LHCN-M2 (cell line): ENCODE results near the gene SESN3. TPM values are rescaled to one million over a fixed set of nuclear protein-coding genes. Genes with fewer than 3 reads are reported as not detected.
"Not testable (repeated sequence)": the region's sequence is repeated elsewhere in the genome, so short reads cannot be mapped to it uniquely, and the experiment has no call there.

Source experiments
- DNase-seq: peaks from one replicate; pipeline ENCODE4 v3.0.0-alpha.2; 2012; ENCODE audit warnings: low read depth
- total RNA-seq: library from RNA; depleted of rRNA; stranded (reverse); fragments of >200 nt; gene quantifications from 2 replicates; pipeline ENCODE4 v1.2.3, GENCODE V29; 2014

The SESN3 gene
- total RNA-seq, 1 experiment from 2014 or later, result 1.4 TPM

GRCh38 chr11:95252586-95252985 lies 21.6 kb upstream of the SESN3 start:
- DNase-seq, result no peak

- not testable (repeated sequence) for DNase-seq
Observed at GRCh38 chr11:95251896-95252295, 20.9 kb upstream of the SESN3 start.

DNA sequence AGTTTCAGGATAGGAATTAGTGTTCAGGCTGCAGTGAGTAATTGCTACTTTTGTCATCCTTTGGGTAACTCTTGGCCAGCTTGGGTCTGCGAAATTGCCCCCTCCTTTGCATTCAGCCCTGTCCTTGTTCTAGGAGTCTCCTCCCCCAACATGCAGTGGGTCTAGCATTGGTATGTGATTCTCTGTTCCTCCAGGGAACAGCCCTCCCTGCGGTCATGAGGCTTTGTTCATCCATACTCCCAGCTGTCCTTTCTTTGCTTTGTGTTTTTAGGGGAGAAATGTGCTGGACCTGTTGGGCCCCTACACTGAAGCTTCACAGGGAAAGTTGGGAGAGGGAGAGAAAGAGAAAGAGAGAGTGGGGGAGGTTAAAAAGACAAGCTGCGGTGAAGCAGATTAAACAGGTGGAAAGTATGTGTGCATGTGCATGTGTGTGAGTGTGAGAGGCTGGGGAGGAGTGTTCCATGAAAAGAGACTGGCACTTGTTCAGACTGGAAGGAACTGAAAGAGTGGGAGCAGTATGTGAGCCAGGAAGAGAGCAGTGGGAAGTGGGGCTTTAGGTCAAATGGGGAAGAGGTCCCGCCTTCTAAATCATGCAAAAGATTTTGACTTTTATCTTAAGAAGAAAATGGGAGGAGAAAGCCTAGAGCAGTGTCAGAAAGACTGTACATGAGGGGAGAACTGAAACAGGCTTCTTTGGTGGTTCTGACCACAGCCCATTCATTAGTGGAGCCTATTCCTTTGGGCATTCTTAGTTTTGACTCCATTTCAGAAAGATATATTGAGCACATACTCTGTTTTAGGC lies 17.9 kb upstream of the SESN3 start:
- DNase-seq, result no peak

- no peak for DNase-seq
Observed at GRCh38 chr11:95247883-95248282, 16.9 kb upstream of the SESN3 start.

DNA sequence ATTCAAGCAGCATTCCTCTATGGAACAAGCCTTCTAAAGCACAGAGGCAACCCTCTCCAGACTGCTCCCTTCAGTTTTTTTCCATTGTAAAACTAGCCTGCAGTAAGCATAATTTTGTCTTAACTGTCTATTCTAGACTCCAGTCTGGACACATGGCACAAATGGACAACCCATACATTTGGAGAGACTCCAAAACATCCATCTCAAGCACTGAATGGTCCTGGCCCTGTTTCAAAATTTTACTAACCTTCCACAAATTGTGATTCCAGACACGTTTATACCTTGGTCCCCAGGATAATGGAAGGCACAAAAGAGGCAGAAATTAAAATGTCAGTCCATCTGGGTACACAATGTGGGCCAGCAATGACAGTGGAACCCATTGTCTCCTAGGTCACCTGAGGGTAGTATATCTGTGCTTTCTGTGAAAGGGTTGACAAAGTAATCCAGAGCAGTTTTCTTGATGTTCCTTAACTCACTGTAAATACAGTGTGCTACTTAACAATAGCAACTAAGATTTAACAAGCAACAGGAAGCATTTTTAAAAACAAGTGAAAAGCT lies 16.2 kb upstream of the SESN3 start:
- DNase-seq, result no peak

GRCh38 chr11:95245581-95245980 lies 14.6 kb upstream of the SESN3 start:
- no peak for DNase-seq

DNA sequence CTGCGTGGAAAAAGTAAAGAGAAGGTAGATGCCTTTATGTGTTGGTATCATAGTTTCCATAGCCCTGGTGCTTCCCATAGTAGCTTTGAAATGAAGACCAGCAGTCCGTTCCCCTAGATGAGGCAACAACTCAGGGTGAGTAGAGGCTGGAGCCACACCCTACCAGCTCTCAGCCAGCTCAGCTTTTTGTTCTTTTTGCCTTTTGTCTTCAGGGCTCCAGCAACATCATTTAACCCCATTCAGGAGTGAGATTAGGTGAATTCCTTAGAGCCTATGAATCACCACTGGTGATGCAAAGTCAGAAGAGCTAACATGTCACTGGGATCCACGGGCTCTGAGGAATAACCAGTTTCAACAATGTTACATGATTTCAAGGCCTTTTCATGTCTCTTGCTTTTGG lies 14.0 kb upstream of the SESN3 start:
- no peak for DNase-seq

DNA sequence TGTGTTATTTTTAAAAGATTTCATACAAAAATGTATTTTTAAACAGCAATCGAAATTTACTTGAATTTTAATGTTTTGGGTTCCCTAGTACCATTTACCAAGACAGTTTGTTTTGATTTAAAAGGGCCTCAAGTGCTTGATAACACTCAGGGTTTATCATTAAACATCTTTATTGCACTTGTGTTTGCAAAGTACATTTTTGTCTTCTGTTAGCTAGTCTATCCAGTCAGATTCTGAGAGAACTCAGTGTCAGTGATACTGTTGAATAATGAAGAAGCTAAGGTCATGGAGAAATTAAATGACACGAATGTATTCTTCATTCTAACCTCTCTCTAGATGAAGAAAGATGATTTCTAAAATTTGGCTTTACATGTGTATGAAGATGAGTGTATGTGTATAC lies 12.7 kb upstream of the SESN3 start:
- no peak for DNase-seq

DNA sequence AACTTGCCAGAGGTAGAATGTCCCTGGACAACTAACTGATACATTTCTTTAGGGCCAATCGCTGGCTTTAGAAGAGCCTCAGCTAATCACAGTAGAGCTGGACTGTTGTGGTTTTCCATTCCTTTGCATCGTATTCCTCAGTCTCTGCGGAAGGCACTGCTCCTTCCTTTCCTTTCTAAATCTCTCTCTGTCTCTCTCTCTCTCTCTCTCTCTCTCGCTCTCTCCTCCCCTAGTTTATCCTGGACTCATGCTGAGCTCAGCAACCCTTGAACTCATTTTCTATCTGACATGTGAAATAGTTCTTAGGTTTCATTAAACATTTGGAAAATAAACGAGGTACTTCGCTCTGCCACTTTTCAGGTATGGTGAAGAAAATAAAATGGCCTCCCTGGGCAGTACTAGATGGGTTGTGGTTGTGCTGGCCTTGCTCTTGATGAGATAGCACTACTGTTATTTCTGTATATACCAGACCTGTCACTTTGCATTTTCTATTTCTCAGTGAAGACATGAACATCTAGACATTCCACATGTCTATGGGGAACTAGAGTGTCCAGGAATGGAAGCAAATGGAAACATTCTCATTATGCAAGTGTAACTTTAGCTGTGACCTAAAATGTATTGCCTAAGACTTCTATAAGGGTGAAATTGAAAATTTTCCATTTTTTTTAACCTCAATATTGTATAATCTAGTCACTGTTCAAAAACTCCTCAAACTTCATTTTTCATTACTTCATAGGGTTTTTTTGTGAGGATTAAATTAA lies 12.0 kb upstream of the SESN3 start:
- no peak for DNase-seq

GRCh38 chr11:95242091-95242844 lies 11.3 kb upstream of the SESN3 start:
- DNase-seq, result no peak

DNA sequence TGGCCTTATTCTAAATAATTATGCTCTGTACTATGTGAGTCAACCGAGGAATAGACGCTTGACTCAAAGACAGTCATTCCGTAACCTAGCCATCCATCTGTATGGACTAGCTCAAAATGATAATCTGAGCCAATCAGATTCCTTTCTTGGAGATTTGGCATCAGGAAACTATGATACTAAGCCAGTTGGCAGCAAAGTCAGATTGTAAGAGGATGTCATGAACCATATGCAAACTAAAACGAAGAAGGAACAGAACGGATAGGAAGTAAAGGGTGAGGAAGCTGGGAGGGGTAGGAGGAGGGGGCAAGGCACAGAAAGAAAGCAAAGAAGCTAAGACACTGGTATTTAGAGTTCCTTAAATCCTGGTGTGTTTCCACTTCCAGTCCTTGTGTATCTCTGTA lies 10.7 kb upstream of the SESN3 start:
- no peak for DNase-seq

GRCh38 chr11:95239871-95240649 lies 9.1 kb upstream of the SESN3 start:
- DNase-seq, result no peak

DNA sequence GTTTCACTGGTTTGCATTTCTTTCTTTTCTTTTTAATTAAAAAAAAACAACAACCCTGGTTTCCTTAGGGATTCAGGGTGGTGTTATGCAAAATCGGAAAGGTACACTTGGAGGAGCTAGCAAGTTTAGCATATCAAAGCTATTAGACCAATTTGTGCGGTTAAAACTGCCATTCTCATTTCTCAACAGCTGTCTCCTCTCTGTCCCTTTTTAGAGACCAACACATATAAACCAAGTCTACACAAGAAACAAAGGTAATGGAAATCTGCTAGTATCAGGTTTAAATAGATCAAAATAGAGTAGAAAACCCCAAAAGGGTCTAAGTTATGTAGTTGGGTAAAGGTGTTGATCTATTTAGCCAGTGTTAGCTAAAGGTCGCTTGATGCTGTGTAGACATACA lies 1.7 kb upstream of the SESN3 start:
- no peak for DNase-seq

GRCh38 chr11:95231881-95232605 lies 1.0 kb upstream of the SESN3 start:
- DNase-seq, result no peak

DNA sequence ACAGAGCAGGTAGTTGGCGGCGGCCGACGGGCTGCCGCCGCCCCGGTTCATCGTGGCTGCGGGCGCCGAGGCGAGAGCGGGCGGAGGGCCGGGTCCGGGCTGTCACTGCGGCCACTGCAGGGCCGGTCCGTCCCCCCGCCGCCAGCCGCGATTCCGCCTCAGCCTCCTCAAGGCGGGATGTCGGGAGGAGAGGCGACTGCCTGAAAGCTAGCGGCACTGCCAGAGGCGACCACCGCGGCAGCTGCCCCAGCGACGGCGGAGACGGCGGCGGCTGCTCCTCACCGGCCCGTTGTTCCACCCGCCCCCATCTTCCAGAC lies 234 bp downstream of the SESN3 start:
- DNase-seq, result no peak

- DNase-seq, result peak; percentile 9
Observed at GRCh38 chr11:95229993-95230809, 801 bp downstream of the SESN3 start.

- DNase-seq, result no peak
Observed at GRCh38 chr11:95229199-95229992, 1.6 kb downstream of the SESN3 start.

DNA sequence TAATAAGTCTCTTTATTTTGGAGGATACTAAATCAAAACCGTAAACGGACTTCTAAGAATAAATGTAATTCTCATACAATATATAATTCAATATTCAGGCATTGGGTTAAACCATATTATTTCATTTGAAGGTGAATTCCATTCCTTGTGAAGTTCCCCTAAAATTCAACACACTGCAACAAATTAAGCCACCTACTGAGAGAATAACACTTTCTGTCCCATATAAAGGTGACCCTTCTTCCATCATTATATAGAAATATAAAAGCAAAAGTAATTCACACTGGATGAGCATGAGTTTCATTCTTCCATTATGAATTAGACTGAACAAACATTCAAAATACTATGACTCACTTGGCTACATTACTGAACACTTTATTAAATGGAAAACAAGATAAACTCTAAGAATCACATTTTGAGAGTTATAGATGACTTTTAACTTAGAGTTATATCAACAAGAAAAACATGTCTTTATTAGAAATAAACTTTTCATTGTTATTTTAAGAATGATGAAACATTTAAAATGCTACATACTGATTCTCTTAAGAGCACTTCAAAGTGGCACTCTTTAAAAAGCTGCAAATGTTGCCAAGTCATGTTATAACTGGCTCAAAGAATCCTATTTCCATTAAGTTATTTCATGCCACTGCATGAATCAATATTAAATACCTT lies 2.8 kb downstream of the SESN3 start:
- DNase-seq, result no peak
